NCI-H2196 (cell line): ENCODE results near the gene RAPGEF5.

Experiments used
- DNase-seq: peaks from one replicate; lab custom pipeline; 2025; ENCODE audit not compliant: unreplicated experiment; lab: John Stamatoyannopoulos, UW

The RAPGEF5 gene

GRCh38 chr7:22269963-22270362 is 87.0 kb downstream of the RAPGEF5 start:
- no peak for DNase-seq

- no peak for DNase-seq
These were observed 88.0 kb downstream of the RAPGEF5 start for GRCh38 chr7:22268884-22269421.

- no peak for DNase-seq
These were observed 88.9 kb downstream of the RAPGEF5 start for GRCh38 chr7:22267930-22268615.

GRCh38 chr7:22262538-22262937 is 94.4 kb downstream of the RAPGEF5 start:
- no peak for DNase-seq

- DNase-seq = no peak
These were observed 100.3 kb downstream of the RAPGEF5 start for GRCh38 chr7:22256541-22257096.

- no peak for DNase-seq
These were observed 101.1 kb downstream of the RAPGEF5 start for GRCh38 chr7:22255834-22256233.

- no peak for DNase-seq
These were observed 101.6 kb downstream of the RAPGEF5 start for GRCh38 chr7:22255342-22255741.

- DNase-seq = no peak
These were observed 103.9 kb downstream of the RAPGEF5 start for GRCh38 chr7:22252936-22253536.

GRCh38 chr7:22252016-22252415 is 104.9 kb downstream of the RAPGEF5 start:
- no peak for DNase-seq

GRCh38 chr7:22251281-22251680 is 105.7 kb downstream of the RAPGEF5 start:
- no peak for DNase-seq

- DNase-seq = no peak
These were observed 106.6 kb downstream of the RAPGEF5 start for GRCh38 chr7:22250390-22250789.

GRCh38 chr7:22248111-22248809 is 108.7 kb downstream of the RAPGEF5 start:
- no peak for DNase-seq

GRCh38 chr7:22241805-22242390 is 115.1 kb downstream of the RAPGEF5 start:
- DNase-seq = no peak

- DNase-seq = no peak
These were observed 115.9 kb downstream of the RAPGEF5 start for GRCh38 chr7:22240904-22241571.

GRCh38 chr7:22238354-22239311 is 118.3 kb downstream of the RAPGEF5 start:
- no peak for DNase-seq

GRCh38 chr7:22235134-22235533 is 121.8 kb downstream of the RAPGEF5 start:
- DNase-seq = no peak

GRCh38 chr7:22234227-22234626 is 122.7 kb downstream of the RAPGEF5 start:
- no peak for DNase-seq

GRCh38 chr7:22231806-22232205 is 125.1 kb downstream of the RAPGEF5 start:
- DNase-seq = no peak

- no peak for DNase-seq
These were observed 125.8 kb downstream of the RAPGEF5 start for GRCh38 chr7:22231141-22231540.

GRCh38 chr7:22230238-22230637 is 126.7 kb downstream of the RAPGEF5 start:
- no peak for DNase-seq
